Measurements from ENCODE around the gene SNCB.

GRCh38 chr5:176653401-176654385 lies 23.4 kb upstream of the SNCB start:
- no peak for TF ChIP-seq CTCF (IDR thresholded peaks at IDR 0.05; ENCODE audit: insufficient read depth, low read length)
- TF ChIP-seq REST (IDR thresholded peaks at IDR 0.05; ENCODE audit: insufficient replicate concordance, low read depth), result no peak
- TF ChIP-seq POLR2AphosphoS5 (IDR thresholded peaks at IDR 0.05; ENCODE audit: low read depth), result no peak
